IPS DF 6.9 (cell line): Measurements from ENCODE around the gene LTO1.
A peak's percentile ranks its signal among the peaks of the same experiment; 100 is the strongest.
"Not testable (repeated sequence)": the region's sequence is repeated elsewhere in the genome, so short reads cannot be mapped to it uniquely, and the experiment has no call there.

ENCODE experiments used
- DNase-seq: peaks from one replicate; pipeline ENCODE4 v3.0.0-alpha.2; 2013; ENCODE audit warnings: low read depth, low spot score
- H3K27ac ChIP-seq: one replicate; pipeline ENCODE4 v1.5.1; 2013; ENCODE audit warnings: low read length, control low read depth
- H3K27me3 ChIP-seq: 2 replicates; pipeline ENCODE4 v1.6.1; 2013; ENCODE audit warnings: mild to moderate bottlenecking, low read length; ENCODE audit not compliant: control insufficient read depth, insufficient read depth
- H3K36me3 ChIP-seq: 2 replicates; pipeline ENCODE4 v1.6.1; 2013; ENCODE audit warnings: low read length; ENCODE audit not compliant: control insufficient read depth, insufficient read depth
- H3K4me1 ChIP-seq: 2 replicates; pipeline ENCODE4 v1.6.1; 2013; ENCODE audit warnings: low read length; ENCODE audit not compliant: control insufficient read depth, insufficient read depth
- H3K4me3 ChIP-seq: 2 replicates; pipeline ENCODE4 v1.5.1; 2013; ENCODE audit warnings: mild to moderate bottlenecking, low read length
- H3K9me3 ChIP-seq: 2 replicates; pipeline ENCODE4 v1.6.1; 2013; ENCODE audit warnings: low read length, inconsistent platforms; ENCODE audit not compliant: control insufficient read depth, insufficient read depth
- WGBS: extraction: QIAGEN DNeasy Blood & Tissue Kit; methylation state at CpG from one replicate; pipeline ENCODE4 v1.1.7; 2013; ENCODE audit warnings: mixed read lengths, missing lambda C conversion rate; ENCODE audit not compliant: insufficient read length, insufficient coverage; 5-methylcytosine and 5-hydroxymethylcytosine counted together

The LTO1 gene

GRCh38 chr11:69700278-69701140, 25.4 kb upstream of the LTO1 start:
- H3K9me3 ChIP-seq: no peaks in the 10 kb centered on the region
- H3K27me3 ChIP-seq: no peaks in the 10 kb centered on the region
- H3K36me3 ChIP-seq: peaks cover 7% of the 10 kb centered on the region
- H3K27ac ChIP-seq: peak overlapping the region; percentile 28
- no peak overlapping the region for H3K4me3 ChIP-seq
- H3K4me1 ChIP-seq: peaks cover 5% of the 10 kb centered on the region; the same call in 1 of the 2 replicates
- 100% methylated on average over 1 of the region's 20 CpGs for WGBS
- no peak for DNase-seq

- Histone ChIP-seq H3K4me1 (peaks cover 5% of the 10 kb centered on the region; the same call in 1 of the 2 replicates), H3K9me3 (no peaks in the 10 kb centered on the region), H3K27me3 (no peaks in the 10 kb centered on the region), H3K4me3 (no peak overlapping the region), H3K27ac (no peak overlapping the region), H3K36me3 (peaks cover 7% of the 10 kb centered on the region)
- no CpG with 5 or more reads among the region's 13 CpGs for WGBS
- DNase-seq: no peak
Measured at GRCh38 chr11:69699213-69699612, 24.1 kb upstream of the LTO1 start.

GRCh38 chr11:69698362-69698761, 23.2 kb upstream of the LTO1 start:
- no CpG with 5 or more reads among the region's 2 CpGs for WGBS
- Histone ChIP-seq H3K27ac (no peak overlapping the region), H3K27me3 (no peaks in the 10 kb centered on the region), H3K4me3 (no peak overlapping the region), H3K9me3 (no peaks in the 10 kb centered on the region), H3K4me1 (peaks cover 5% of the 10 kb centered on the region; the same call in 1 of the 2 replicates), H3K36me3 (peaks cover 7% of the 10 kb centered on the region)
- no peak for DNase-seq

- Histone ChIP-seq H3K9me3 (no peaks in the 10 kb centered on the region), H3K27ac (no peak overlapping the region), H3K4me3 (no peak overlapping the region), H3K4me1 (peaks cover 5% of the 10 kb centered on the region; the same call in 1 of the 2 replicates), H3K36me3 (peaks cover 7% of the 10 kb centered on the region), H3K27me3 (no peaks in the 10 kb centered on the region)
- WGBS: no CpG with 5 or more reads among the region's 10 CpGs
- DNase-seq: no peak
Measured at GRCh38 chr11:69697861-69698260, 22.7 kb upstream of the LTO1 start.

GRCh38 chr11:69697469-69697843, 22.3 kb upstream of the LTO1 start:
- WGBS: no CpG with 5 or more reads among the region's 8 CpGs

GRCh38 chr11:69696749-69697468, 21.8 kb upstream of the LTO1 start:
- H3K27ac ChIP-seq: no peak overlapping the region
- peaks cover 5% of the 10 kb centered on the region; the same call in 1 of the 2 replicates for H3K4me1 ChIP-seq
- no CpG with 5 or more reads among the region's 15 CpGs for WGBS
- no peaks in the 10 kb centered on the region for H3K9me3 ChIP-seq
- no peak overlapping the region for H3K4me3 ChIP-seq
- H3K36me3 ChIP-seq: peaks cover 7% of the 10 kb centered on the region
- DNase-seq: no peak
- no peaks in the 10 kb centered on the region for H3K27me3 ChIP-seq

More at GRCh38 chr11:69697469-69697843, 22.3 kb upstream of the LTO1 start:
- H3K27me3 ChIP-seq: no peaks in the 10 kb centered on the region
- H3K4me1 ChIP-seq: peaks cover 5% of the 10 kb centered on the region; the same call in 1 of the 2 replicates
- H3K36me3 ChIP-seq: peaks cover 7% of the 10 kb centered on the region
- no peak for DNase-seq
- no peak overlapping the region for H3K27ac ChIP-seq
- no peak overlapping the region for H3K4me3 ChIP-seq
- no peaks in the 10 kb centered on the region for H3K9me3 ChIP-seq

- DNase-seq, H3K36me3 ChIP-seq, H3K27ac ChIP-seq, H3K4me3 ChIP-seq, H3K9me3 ChIP-seq, H3K27me3 ChIP-seq, H3K4me1 ChIP-seq: not testable (repeated sequence)
- WGBS: no CpG with 5 or more reads among the region's 6 CpGs
Measured at GRCh38 chr11:69695995-69696394, 20.8 kb upstream of the LTO1 start.

- 0 out of 2 replicates have a peak, but pooled peaks cover 2% of the 10 kb centered on the region for H3K4me1 ChIP-seq
- no peaks in the 10 kb centered on the region for H3K27me3 ChIP-seq
- H3K4me3 ChIP-seq: no peak overlapping the region
- no peak for DNase-seq
- peaks cover 7% of the 10 kb centered on the region for H3K36me3 ChIP-seq
- no peaks in the 10 kb centered on the region for H3K9me3 ChIP-seq
- H3K27ac ChIP-seq: no peak overlapping the region
- no CpG with 5 or more reads among the region's 7 CpGs for WGBS
Measured at GRCh38 chr11:69695581-69695980, 20.4 kb upstream of the LTO1 start.

- no CpG with 5 or more reads among the region's 10 CpGs for WGBS
- Histone ChIP-seq H3K36me3 (peaks cover 7% of the 10 kb centered on the region), H3K27me3 (no peaks in the 10 kb centered on the region), H3K9me3 (no peaks in the 10 kb centered on the region), H3K4me1 (0 out of 2 replicates have a peak, but pooled peaks cover 1% of the 10 kb centered on the region), H3K4me3 (no peak overlapping the region), H3K27ac (no peak overlapping the region)
- DNase-seq: no peak
Measured at GRCh38 chr11:69694781-69695180, 19.6 kb upstream of the LTO1 start.

GRCh38 chr11:69692422-69692821, 17.3 kb upstream of the LTO1 start:
- Histone ChIP-seq H3K4me1 (no peaks in the 10 kb centered on the region), H3K27me3 (no peaks in the 10 kb centered on the region; the same call in 1 of the 2 replicates), H3K9me3 (no peaks in the 10 kb centered on the region), H3K4me3 (no peak overlapping the region), H3K27ac (no peak overlapping the region), H3K36me3 (no peaks in the 10 kb centered on the region)
- DNase-seq: no peak
